NCI-H146 treated with DMSO at 0.1 percent for 48 hours (cell line): Measurements from ENCODE around the gene COL4A6.
"Not testable (repeated sequence)": the region's sequence is repeated elsewhere in the genome, so short reads cannot be mapped to it uniquely, and the experiment has no call there.

Experiments used
- DNase-seq: peaks from one replicate; lab custom pipeline; 2025; ENCODE audit not compliant: unreplicated experiment; lab: John Stamatoyannopoulos, UW

Gene COL4A6

GRCh38 chrX:108412783-108413182 is 25.4 kb downstream of the COL4A6 start:
- DNase-seq = peak; percentile 33

GRCh38 chrX:108399418-108400165 is 38.6 kb downstream of the COL4A6 start:
- DNase-seq = peak; percentile 18

- DNase-seq = no peak
Measured at GRCh38 chrX:108397627-108398391, 40.4 kb downstream of the COL4A6 start.

GRCh38 chrX:108396986-108397385 is 41.2 kb downstream of the COL4A6 start:
- no peak for DNase-seq

- DNase-seq = no peak
Measured at GRCh38 chrX:108396188-108396891, 41.9 kb downstream of the COL4A6 start.

GRCh38 chrX:108390976-108391717 is 47.1 kb downstream of the COL4A6 start:
- DNase-seq = not testable (repeated sequence)

GRCh38 chrX:108384783-108385182 is 53.4 kb downstream of the COL4A6 start:
- no peak for DNase-seq

GRCh38 chrX:108380222-108380621 is 58.0 kb downstream of the COL4A6 start:
- peak; percentile 1 for DNase-seq

GRCh38 chrX:108376821-108377220 is 61.4 kb downstream of the COL4A6 start:
- not testable (repeated sequence) for DNase-seq

- peak; percentile 76 for DNase-seq
Measured at GRCh38 chrX:108375591-108375990, 62.6 kb downstream of the COL4A6 start.

GRCh38 chrX:108366644-108367406 is 71.4 kb downstream of the COL4A6 start:
- no peak for DNase-seq

GRCh38 chrX:108362026-108362425 is 76.2 kb downstream of the COL4A6 start:
- peak; percentile 10 for DNase-seq

- DNase-seq = no peak
Measured at GRCh38 chrX:108361316-108361715, 76.9 kb downstream of the COL4A6 start.

- no peak for DNase-seq
Measured at GRCh38 chrX:108359806-108360602, 78.2 kb downstream of the COL4A6 start.

GRCh38 chrX:108353452-108353851 is 84.8 kb downstream of the COL4A6 start:
- DNase-seq = no peak

- DNase-seq = no peak
Measured at GRCh38 chrX:108349210-108349609, 89.0 kb downstream of the COL4A6 start.

- no peak for DNase-seq
Measured at GRCh38 chrX:108348525-108348924, 89.7 kb downstream of the COL4A6 start.

- DNase-seq = peak; percentile 60
Measured at GRCh38 chrX:108347800-108348199, 90.4 kb downstream of the COL4A6 start.

GRCh38 chrX:108344216-108344615 is 94.0 kb downstream of the COL4A6 start:
- DNase-seq = no peak
